ENCODE measurements around the gene NID1. TPM values are rescaled to one million over a fixed set of nuclear protein-coding genes. Genes with fewer than 3 reads are reported as not detected.

NID1 gene
- total and polyA plus RNA-seq, 9 of the 15 experiments (the other 6 are each of a cell fraction or from before 2014, with no cell fraction given), result 0.22 TPM; not detected in 8

- DNase-seq (ENCODE audit: extremely low read depth in 1 of 4, low spot score in 3 of 4) (no peak), ATAC-seq (no peak), FAIRE-seq (no peak)
- Histone ChIP-seq H3K27me3 (ENCODE audit: control insufficient read depth in 2 of 2, insufficient read depth in 2 of 2, low read length in 2 of 2) (peaks cover 29 to 57% of the 10 kb centered on the region in 2 experiments), H3K4me3 (no peak overlapping the region), H3K79me2 (ENCODE audit: control insufficient read depth, insufficient read depth, low read length) (no peaks in the 10 kb centered on the region), H2AFZ (ENCODE audit: low read depth, low read length) (no peak overlapping the region), H3K27ac (ENCODE audit: extremely low read depth, low read depth, low read length) (no peak overlapping the region), H3K4me1 (replicated peaks in 1 of 2; ENCODE audit: control insufficient read depth in 2 of 2, insufficient read depth in 2 of 2, low read length in 2 of 2) (peaks cover 6 to 7% of the 10 kb centered on the region in 2 experiments; a peak in 4 of 5 replicates), H3K36me3 (ENCODE audit: control insufficient read depth, insufficient read depth, low read length) (no peaks in the 10 kb centered on the region), H3K4me2 (ENCODE audit: insufficient read depth, low read length) (no peak overlapping the region), H4K20me1 (replicated peaks; ENCODE audit: control insufficient read depth, insufficient read depth, low read length) (peaks cover 3% of the 10 kb centered on the region; the same call in 1 of the 2 replicates), H3K9me1 (ENCODE audit: control insufficient read depth, insufficient read depth, low read length) (peaks cover 5% of the 10 kb centered on the region), H3K9me3 (replicated peaks; ENCODE audit: control insufficient read depth, insufficient read depth, low read depth, low read length) (no peaks in the 10 kb centered on the region), H3K9ac (ENCODE audit: insufficient read depth in 1 of 2, low read depth in 2 of 2, low read length in 2 of 2) (no peak overlapping the region)
- POLR2A ChIA-PET, result interaction anchor here (0.6 kb wide), 2 partner anchors 11 to 45 kb away, joined by 3 read pairs; no protein-coding TSS in a partner anchor
- BruUV-seq (replicated peaks), result no TSS peak
- 2% methylated on average over 3 of the region's 3 CpGs for WGBS (ENCODE audit: insufficient coverage, low coverage, missing lambda C conversion rate)
- no peak for TF ChIP-seq ZNF175 (CRISPR knock-in tag; IDR thresholded peaks at IDR 0.05; ENCODE audit: low read depth)
- TF ChIP-seq MAFF (IDR thresholded peaks at IDR 0.05; ENCODE audit: low read length), result no peak
- no peak for TF ChIP-seq HIVEP1 (CRISPR knock-in tag; IDR thresholded peaks at IDR 0.05)
- CTCF ChIA-PET (ENCODE audit: low intra/inter-chr PET ratio), result no interaction called here
- in situ Hi-C loops (cut with MboI) (no loop called here), intact Hi-C loops (cut with micrococcal nuclease) (no loop called here)
Observed at GRCh38 chr1:235995511-235995910, 69.4 kb downstream of the NID1 start.

- BruUV-seq (replicated peaks), result no TSS peak
- Histone ChIP-seq H3K4me2 (ENCODE audit: insufficient read depth, low read length) (no peak overlapping the region), H3K27ac (ENCODE audit: extremely low read depth, low read depth, low read length) (no peak overlapping the region), H3K9me1 (ENCODE audit: control insufficient read depth, insufficient read depth, low read length) (peaks cover 5% of the 10 kb centered on the region), H3K36me3 (ENCODE audit: control insufficient read depth, insufficient read depth, low read length) (no peaks in the 10 kb centered on the region), H3K4me3 (no peak overlapping the region), H3K9ac (ENCODE audit: insufficient read depth in 1 of 2, low read depth in 2 of 2, low read length in 2 of 2) (peak overlapping the region in 1 of 2 experiments; percentile 56; a peak in 1 of 4 replicates), H3K79me2 (ENCODE audit: control insufficient read depth, insufficient read depth, low read length) (no peaks in the 10 kb centered on the region), H4K20me1 (replicated peaks; ENCODE audit: control insufficient read depth, insufficient read depth, low read length) (peaks cover 3% of the 10 kb centered on the region), H3K4me1 (replicated peaks in 1 of 2; ENCODE audit: control insufficient read depth in 2 of 2, insufficient read depth in 2 of 2, low read length in 2 of 2) (peaks cover under 1 to 6% of the 10 kb centered on the region in 2 experiments; a peak in 2 of 5 replicates), H3K9me3 (replicated peaks; ENCODE audit: control insufficient read depth, insufficient read depth, low read depth, low read length) (no peaks in the 10 kb centered on the region), H2AFZ (ENCODE audit: low read depth, low read length) (no peak overlapping the region), H3K27me3 (ENCODE audit: control insufficient read depth in 2 of 2, insufficient read depth in 2 of 2, low read length in 2 of 2) (peaks cover 28 to 56% of the 10 kb centered on the region in 2 experiments)
- intact Hi-C loops (cut with micrococcal nuclease) (no loop called here), in situ Hi-C loops (cut with MboI) (no loop called here)
- POLR2A ChIA-PET, result interaction anchor here (0.5 kb wide), 1 partner anchor 9 kb away, joined by 3 read pairs; no protein-coding TSS in a partner anchor
- DNase-seq (ENCODE audit: extremely low read depth in 1 of 4, low spot score in 3 of 4) (no peak), ATAC-seq (peak; percentile 62), FAIRE-seq (no peak)
- TF ChIP-seq MEIS2 (IDR thresholded peaks at IDR 0.05; ENCODE audit: partially characterized antibody) (peak; percentile 3), ATF4 (CRISPR knock-in tag; IDR thresholded peaks at IDR 0.05) (no peak), CREM (IDR thresholded peaks at IDR 0.05; ENCODE audit: low read depth) (0 out of 2 replicates have a peak, but pooled peaks have one; percentile 27), ZNF174 (CRISPR knock-in tag; IDR thresholded peaks at IDR 0.05) (no peak), VEZF1 (CRISPR knock-in tag; IDR thresholded peaks at IDR 0.05) (no peak), CTCF (IDR thresholded peaks at IDR 0.05 in 2 of 3, conservative IDR thresholded peaks at IDR 0.05 in 1 of 3; ENCODE audit: insufficient read depth in 2 of 3, low read depth in 1 of 3, low read length in 3 of 3) (0 out of 6 replicates have a peak, but pooled peaks of 1 of the 3 experiments have one; percentile 3), ZNF184 (CRISPR knock-in tag; IDR thresholded peaks at IDR 0.05) (no peak), SREBF2 (CRISPR knock-in tag; IDR thresholded peaks at IDR 0.05) (no peak)
- 11% methylated on average over 31 of the region's 31 CpGs for WGBS (ENCODE audit: insufficient coverage, low coverage, missing lambda C conversion rate)
- CTCF ChIA-PET (ENCODE audit: low intra/inter-chr PET ratio), result no interaction called here
Observed at GRCh38 chr1:235993652-235994051, 71.2 kb downstream of the NID1 start.

Measured in K562 (cell line).